Fibroblast of villous mesenchyme (primary cell): ENCODE measurements around the gene FAM163B. TPM values are rescaled to one million over a fixed set of nuclear protein-coding genes. Genes with fewer than 3 reads are reported as not detected.

Experiments used
- DNase-seq: peaks from one replicate; pipeline ENCODE4 v3.0.0-alpha.2; 2010; ENCODE audit warnings: low read depth
- H3K4me3 ChIP-seq: 2 replicates; pipeline ENCODE4 v1.5.1; 2011; ENCODE audit warnings: low read depth, mild to moderate bottlenecking, low read length
- total RNA-seq: library from RNA; depleted of rRNA; stranded (reverse); fragments of >200 nt; gene quantifications from 2 replicates; pipeline ENCODE4 v1.2.3, GENCODE V29; 2012
- TF ChIP-seq, protein P1 (sequence below): IDR thresholded peaks from 2 replicates; pipeline ENCODE4 v1.5.1; 2012; ENCODE audit warnings: low read depth, mild to moderate bottlenecking, low read length; ENCODE audit not compliant: insufficient read depth

Gene FAM163B
- total RNA-seq, 1 donor = not detected

DNA sequence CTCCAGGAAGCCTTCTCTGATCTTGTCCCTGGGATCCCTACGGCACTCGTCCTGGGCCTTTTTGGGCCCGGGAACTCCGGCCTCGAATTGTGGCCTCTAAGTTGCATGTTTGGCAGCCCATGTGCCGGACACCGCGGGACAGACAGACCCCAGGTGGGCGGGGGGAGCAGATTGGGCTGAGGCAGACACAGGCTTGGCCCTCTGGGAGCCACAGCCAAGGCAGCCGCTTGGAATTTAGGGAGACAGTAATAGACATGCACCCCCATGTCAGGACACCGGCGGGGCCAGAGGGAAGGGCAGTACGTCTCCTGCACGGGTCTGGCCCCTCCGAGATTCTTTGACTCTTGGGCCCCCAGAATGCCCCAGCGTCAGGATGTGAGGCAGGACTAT lies 38.5 kb downstream of the FAM163B start:
- TF ChIP-seq, protein P1, sequence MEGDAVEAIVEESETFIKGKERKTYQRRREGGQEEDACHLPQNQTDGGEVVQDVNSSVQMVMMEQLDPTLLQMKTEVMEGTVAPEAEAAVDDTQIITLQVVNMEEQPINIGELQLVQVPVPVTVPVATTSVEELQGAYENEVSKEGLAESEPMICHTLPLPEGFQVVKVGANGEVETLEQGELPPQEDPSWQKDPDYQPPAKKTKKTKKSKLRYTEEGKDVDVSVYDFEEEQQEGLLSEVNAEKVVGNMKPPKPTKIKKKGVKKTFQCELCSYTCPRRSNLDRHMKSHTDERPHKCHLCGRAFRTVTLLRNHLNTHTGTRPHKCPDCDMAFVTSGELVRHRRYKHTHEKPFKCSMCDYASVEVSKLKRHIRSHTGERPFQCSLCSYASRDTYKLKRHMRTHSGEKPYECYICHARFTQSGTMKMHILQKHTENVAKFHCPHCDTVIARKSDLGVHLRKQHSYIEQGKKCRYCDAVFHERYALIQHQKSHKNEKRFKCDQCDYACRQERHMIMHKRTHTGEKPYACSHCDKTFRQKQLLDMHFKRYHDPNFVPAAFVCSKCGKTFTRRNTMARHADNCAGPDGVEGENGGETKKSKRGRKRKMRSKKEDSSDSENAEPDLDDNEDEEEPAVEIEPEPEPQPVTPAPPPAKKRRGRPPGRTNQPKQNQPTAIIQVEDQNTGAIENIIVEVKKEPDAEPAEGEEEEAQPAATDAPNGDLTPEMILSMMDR = no peak
- DNase-seq = no peak
- H3K4me3 ChIP-seq = no peak overlapping the region

DNA sequence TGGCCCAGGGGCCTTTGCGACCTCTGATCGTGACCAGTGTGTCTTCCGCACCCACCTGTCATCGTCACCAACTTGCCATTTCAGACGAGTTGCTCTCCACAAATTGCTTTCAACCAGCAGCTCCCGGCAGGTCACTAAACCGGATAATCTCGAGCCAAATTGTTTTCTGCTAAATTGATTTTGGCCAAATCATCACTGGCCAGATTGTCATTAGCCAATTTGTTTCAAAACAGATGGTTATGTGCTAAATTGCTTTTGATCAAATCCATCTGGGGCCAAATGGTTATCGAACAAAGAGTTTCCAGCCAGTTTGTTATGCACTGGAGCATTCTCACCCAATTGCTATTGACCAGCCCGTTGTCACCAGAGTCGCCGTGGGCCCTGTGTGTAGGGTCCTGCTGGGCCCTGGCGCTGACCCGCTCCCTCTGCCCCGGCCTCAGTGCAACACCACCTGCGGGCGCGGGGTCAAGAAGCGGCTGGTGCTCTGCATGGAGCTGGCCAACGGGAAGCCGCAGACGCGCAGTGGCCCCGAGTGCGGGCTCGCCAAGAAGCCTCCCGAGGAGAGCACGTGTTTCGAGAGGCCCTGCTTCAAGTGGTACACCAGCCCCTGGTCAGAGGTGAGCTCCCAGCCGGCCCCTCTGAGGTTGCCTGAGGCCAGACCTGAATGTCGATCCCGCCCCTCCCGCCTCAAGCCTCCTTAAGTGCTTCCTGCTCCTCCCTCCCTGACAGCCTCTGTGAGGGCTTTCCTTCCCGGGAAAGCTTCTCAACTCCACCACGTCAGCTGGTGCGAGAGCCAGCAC lies 39.1 kb downstream of the FAM163B start:
- TF ChIP-seq, protein P1 = no peak
- no peak for DNase-seq
- no peak overlapping the region for H3K4me3 ChIP-seq

DNA sequence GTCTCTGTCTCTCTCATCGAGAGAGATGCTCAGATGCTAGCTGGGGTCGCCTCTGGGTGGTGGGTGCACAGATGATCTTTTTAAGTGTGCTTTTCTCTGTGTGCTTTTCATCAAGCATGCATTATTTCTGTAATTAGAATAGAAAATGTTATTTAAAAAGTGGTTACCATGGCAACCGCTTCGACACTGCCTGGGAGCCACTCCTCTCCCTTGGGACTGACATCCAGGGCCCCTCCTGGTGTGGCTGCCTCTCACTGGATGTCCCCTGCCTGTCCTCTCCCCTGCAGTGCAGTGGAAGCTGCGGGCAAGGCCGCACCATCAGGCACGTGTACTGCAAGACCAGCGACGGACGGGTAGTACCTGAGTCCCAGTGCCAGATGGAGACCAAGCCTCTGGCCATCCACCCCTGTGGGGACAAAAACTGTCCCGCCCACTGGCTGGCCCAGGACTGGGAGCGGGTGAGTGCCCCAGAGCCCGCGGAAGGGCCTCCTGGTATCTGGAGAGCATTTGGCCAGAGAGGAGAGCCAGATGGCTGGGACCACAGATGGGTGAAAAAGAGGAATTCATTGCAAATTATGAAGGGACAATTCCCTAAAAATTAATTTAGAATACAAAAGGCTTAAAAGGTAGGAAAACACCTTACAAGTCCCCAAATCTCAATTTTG lies 39.9 kb downstream of the FAM163B start:
- no peak for DNase-seq
- no peak overlapping the region for H3K4me3 ChIP-seq
- TF ChIP-seq, protein P1 = no peak

DNA sequence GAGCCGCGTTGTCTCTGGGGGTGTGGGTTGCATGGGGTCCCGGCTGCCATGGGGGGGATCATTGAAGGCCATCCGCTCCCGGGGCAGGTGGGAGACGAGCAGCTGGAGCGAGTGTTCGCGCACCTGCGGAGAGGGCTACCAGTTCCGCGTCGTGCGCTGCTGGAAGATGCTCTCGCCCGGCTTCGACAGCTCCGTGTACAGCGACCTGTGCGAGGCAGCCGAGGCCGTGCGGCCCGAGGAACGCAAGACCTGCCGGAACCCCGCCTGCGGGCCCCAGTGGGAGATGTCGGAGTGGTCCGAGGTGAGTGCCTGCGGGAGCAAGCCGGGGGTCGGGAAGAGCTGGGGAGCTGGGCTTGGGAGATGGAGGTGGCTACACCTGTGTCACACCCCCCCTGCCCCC lies 41.0 kb downstream of the FAM163B start:
- TF ChIP-seq, protein P1 = no peak
- H3K4me3 ChIP-seq = no peak overlapping the region
- no peak for DNase-seq

DNA sequence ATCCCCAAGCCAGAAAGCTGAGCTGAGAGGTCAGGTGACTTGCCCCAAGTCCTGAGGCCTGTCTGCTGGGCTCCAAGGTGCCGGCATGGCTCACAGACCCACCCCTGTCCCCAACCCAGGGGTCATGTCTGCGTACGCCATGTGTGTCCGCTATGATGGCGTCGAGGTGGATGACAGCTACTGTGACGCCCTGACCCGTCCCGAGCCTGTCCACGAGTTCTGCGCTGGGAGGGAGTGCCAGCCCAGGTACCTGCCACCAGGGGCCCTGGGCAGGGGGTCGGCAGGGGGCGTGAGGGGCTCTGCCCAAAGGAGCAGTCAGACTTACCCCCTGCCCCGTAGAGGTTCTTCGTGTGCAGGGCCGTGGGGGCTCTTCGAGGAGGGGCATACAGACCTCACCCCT lies 42.4 kb downstream of the FAM163B start:
- TF ChIP-seq, protein P1 = no peak
- no peak for DNase-seq
- H3K4me3 ChIP-seq = no peak overlapping the region

DNA sequence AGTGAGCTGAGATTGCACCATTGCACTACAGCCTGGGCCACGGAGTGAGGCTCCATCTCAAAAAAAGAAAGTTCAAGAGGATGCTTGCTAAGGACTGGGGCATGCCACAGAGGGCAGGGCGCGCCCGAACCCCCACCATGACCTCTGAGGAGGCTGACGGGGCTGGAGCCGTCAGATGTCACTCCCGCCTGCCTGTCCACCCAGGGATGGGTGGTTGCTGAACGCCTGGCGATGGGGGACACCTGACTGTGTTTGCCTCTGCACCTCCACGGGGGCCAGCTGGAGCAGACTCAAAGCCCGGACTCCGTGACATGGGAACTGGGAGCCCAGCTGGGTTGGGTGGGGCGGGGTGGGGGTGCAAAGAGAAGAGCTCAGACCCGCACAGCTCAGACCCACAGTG lies 42.8 kb downstream of the FAM163B start:
- no peak overlapping the region for H3K4me3 ChIP-seq
- DNase-seq = no peak
- TF ChIP-seq, protein P1 = no peak
